HEK293T (cell line): ENCODE results near the gene LVRN.

Experiments used
- BHLHE40 ChIP-seq: fragments of 450-650 bp; IDR thresholded peaks from 2 replicates; pipeline ENCODE4 v1.6.1; 2016; ENCODE audit warnings: mild to moderate bottlenecking, moderate library complexity, borderline replicate concordance
- CTBP1 ChIP-seq: fragments of 450-650 bp; IDR thresholded peaks from 2 replicates; pipeline ENCODE4 v1.6.1; 2016; ENCODE audit warnings: borderline replicate concordance
- FOXM1 ChIP-seq: fragments of 450-650 bp; IDR thresholded peaks from 2 replicates; pipeline ENCODE4 v1.6.1; 2017; ENCODE audit warnings: mild to moderate bottlenecking, borderline replicate concordance
- HDGF ChIP-seq: fragments of 450-650 bp; IDR thresholded peaks from 2 replicates; pipeline ENCODE4 v1.6.1; 2017; ENCODE audit warnings: antibody characterized with exemption, borderline replicate concordance
- L3MBTL2 ChIP-seq: fragments of 450-650 bp; conservative IDR thresholded peaks from 2 replicates; pipeline ENCODE4 v1.6.1; 2016; ENCODE audit warnings: mild to moderate bottlenecking
- SP1 ChIP-seq: fragments of 450-650 bp; IDR thresholded peaks from 2 replicates; pipeline ENCODE4 v1.6.1; 2017
- SUZ12 ChIP-seq: fragments of 450-650 bp; IDR thresholded peaks from 2 replicates; pipeline ENCODE4 v1.6.1; 2016; ENCODE audit warnings: mild to moderate bottlenecking

GRCh38 chr5:115930630-115931337, 31.5 kb upstream of the LVRN start:
- TF ChIP-seq FOXM1 (no peak), BHLHE40 (no peak), SUZ12 (no peak), CTBP1 (no peak), HDGF (no peak), SP1 (no peak), L3MBTL2 (no peak)
